Brain pericyte (primary cell): Measurements from ENCODE around the gene UST.

ENCODE experiments used
- DNase-seq: peaks from one replicate; pipeline ENCODE4 v3.0.0-alpha.2; 2012; ENCODE audit warnings: low read depth, low spot score

UST gene

GRCh38 chr6:148746363-148747144, at the start of gene UST:
TSS of gene UST (plus strand) at chr6:148747030. CDS start at chr6:148747431, 401 bp downstream.
- DNase-seq: peak; percentile 91

DNA sequence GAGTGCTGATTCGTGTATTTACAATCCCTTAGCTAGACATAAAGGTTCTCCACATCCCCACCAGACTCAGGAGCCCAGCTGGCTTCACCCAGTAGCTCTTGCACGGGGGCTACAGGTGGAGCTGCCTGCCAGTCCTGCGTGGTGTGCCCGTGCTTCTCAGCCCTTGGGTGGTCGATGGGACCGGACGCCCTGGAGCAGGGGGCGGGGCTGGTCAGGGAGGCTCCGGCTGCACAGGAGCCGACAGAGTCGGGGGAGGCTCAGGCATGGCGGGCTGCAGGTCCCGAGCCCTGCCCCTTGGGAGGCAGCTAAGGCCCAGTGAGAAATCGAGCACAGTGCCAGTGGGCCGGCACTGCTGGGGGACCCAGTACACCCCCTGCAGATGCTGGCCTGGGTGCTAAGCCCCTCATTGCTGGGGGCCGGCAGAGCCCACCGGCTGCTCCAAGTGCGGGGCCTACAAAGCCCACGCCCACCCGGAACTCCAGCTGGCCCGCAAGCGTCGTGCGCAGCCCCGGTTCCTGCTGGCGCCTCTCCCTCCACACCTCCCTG, 48.9 kb upstream of the UST start:
- DNase-seq: no peak

DNA sequence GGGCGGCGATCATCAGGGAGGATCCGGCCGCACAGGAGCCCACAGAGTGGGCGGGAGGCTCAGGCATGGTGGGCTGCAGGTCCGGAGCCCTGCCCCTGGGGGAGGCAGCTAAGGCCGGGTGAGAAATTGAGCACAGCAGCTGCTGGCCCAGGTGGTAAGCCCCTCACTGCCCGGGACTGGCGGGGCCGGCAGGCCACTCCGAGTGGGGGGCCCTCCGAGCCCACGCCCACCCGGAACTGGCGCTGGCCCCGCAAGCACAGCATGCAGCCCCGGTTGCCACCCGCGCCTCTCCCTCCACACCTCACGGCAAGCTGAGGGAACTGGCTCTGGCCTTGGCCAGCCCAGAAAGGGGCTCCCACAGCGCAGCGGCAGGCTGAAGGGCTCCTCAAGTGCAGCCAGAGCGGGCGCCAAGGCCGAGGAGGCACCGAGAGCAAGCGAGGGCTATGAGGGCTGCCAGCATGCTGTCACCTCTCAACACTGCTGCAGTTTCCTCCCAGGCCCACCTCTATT, 48.1 kb upstream of the UST start:
- DNase-seq: no peak

DNA sequence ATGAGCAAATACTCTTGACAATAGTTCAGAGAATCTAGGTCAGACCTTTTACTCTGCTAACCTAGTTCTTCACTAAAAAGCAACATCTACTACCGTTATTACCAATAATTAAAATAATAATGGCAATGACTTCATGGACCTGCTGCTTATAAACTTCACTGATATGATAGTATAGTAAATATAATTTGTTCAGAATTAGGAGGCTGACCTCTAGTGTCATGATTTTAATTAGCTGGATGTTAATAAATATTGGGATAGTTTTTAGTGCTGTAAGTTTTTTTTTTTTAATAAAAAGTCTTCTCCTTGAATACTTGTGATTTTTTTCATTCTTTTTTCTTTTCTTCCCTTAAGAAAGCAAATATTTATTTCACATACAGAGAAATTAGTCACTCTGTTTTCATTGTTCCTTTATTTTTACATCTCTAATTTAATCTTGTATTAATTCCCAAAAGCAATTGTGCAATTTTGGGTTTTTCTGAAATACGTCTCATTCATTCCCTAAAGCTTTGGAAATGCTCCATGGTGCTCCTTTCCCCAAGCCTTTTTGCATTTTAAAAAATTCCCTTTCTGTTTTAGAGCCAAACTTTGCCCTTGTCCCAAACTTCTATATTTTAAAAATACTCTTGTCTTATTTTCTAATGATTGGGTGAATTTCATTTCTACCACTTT, 46.6 kb upstream of the UST start:
- DNase-seq: no peak

DNA sequence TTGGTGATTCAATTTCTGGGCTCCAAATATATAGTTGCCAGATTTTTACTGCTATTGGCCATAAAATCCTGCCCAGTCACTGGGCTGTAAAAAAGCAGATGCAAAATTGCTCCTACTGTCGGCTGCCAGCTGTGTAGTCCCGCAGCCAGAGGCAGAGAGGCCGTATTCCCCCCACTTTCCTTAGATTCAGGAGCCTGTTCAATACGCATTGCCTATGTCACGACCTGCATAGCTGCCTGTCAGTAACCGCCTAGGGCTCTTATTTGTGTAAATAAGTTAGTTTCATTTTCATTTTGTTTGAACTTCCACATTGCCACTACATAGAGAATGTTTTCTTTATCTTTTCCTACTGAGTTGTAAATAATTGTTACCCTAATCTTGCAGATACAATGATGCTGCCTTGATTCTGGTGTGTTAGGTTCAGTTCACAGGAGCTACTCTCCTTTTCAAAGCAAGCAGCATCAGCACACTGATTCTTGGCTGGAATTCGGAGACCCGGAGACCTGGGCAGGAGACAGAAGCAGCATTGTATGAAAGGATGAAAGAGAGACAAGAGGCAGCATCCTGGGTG, 46.0 kb upstream of the UST start:
- DNase-seq: peak; percentile 15

GRCh38 chr6:148701375-148701774, 45.5 kb upstream of the UST start:
- DNase-seq: no peak

DNA sequence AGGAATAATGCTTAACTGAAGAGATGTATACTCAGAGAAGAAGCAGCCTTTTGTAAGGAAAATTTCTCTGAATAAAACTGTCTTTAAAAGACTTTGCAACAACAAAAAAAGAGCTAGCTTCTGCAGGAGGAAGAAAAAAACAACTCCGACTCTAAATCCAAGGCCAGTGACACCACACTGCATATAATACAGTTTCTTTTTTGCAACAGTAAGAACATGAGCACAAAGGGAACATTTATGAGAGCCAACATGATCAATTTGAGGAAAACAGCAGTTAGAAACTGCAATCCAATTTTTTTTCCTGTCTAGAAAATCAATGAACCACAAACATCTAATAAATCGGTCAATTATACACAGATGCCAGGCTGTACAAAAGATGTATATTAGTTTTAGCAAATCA, 42.9 kb upstream of the UST start:
- no peak for DNase-seq

- DNase-seq: no peak
Measured at GRCh38 chr6:148704400-148705246, 42.2 kb upstream of the UST start.

GRCh38 chr6:148708707-148709106, 38.1 kb upstream of the UST start:
- DNase-seq: no peak

DNA sequence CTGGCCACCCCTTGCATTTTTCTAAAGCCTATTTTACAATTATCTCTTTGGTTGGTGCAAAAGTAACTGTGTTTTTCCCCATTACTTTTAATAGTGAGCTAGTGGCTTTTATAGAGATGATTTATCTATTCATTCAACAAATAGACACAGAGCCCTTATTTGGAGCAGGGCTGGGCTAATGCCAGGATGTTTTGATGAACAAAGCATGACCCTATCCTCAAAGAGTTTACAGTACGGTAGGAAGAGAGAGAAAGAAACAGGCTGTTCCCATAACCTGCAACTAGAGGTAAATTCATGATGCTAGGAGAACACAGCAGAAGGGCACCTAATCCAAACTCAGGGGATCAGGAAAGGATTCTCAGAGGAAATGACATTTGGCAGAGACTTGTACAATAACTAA, 37.3 kb upstream of the UST start:
- DNase-seq: no peak

DNA sequence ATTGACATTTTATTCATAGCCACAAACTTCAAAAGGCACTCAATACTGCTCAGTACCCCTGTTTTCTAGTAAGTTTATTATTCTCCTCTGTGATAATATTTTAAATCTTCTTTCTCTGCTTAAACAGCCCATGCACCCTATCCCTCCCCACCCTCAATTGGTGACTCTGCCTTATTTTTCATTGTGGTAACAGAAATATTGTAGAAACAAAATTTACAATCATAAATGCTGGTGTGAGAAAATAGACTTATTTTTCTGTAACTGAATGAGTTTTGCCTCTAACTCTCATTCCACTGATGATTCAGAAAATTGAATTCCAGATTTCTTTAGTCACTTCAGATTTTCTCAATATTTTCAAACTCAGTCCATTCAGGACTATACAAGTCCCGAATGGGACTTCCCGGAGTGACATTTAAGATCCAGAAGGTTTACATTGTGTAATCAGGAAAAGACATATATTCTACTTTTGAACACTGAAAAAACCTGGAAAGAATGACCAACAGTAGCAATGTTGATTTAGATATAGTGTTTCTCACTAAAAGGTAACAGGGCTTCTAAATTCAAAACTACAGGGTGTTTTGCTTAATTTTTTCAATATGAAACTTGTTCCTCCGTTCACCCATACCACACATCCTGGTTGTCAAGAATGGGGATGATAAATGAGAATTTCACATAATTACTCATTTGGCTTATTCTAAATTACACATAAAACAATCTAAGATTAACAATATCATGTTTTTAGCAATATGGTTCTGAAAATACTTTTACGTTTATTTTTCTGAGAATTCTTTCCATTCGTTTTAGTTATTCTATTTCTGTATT, 34.8 kb upstream of the UST start:
- DNase-seq: no peak

DNA sequence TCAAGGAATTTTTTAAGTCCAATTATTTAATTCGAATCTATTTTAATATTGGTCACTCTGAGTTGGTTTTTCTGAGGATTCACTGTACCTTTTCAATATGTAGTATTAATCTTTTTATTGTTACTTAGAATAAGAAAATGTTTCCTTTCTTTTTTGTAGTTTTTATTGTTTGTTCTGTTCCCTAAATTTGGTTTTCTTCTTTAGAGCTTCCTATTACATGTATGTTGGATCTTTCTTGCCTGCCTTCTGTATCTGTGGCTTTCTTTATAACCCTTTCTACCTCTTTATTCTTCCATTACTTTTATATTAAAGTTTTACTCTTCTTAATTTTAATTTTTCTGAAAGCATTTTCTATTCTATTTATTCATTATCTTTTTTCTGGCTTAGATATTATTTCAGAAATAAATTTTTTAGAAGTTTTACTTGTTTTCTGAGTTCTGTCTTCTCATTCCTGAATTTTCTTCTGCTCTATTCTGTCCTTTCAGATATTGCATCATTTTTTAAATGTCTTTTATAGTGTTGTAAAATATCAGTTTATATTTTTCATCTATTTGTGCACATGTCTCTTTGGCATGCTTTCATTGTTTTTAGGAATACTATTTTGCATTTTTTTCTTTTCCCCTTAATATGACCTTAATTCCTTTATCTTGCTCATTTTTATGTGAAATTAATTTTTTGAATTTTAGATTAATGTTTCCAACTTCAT, 33.6 kb upstream of the UST start:
- no peak for DNase-seq

- DNase-seq: no peak
Measured at GRCh38 chr6:148713921-148714320, 32.9 kb upstream of the UST start.

DNA sequence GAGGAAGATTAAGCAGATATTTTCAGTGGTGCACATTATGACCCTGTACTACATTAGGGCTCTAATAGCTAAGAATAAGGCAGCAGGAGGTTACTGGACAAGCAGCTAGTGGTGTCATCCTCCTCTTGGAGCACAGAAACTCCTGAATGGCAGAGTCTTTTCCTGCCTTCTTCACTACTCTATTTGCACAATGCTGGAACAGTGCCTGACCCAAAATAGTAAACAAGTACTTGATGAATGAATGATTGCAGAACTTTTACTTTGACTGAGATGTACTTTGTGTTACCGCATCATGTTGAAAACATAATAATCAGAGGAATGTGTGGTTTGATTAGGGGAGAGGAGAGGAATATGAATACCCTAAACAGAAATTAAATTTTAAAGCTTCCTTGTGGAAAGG, 30.0 kb upstream of the UST start:
- DNase-seq: no peak

- no peak for DNase-seq
Measured at GRCh38 chr6:148720406-148720805, 26.4 kb upstream of the UST start.

GRCh38 chr6:148720897-148721296, 25.9 kb upstream of the UST start:
- DNase-seq: no peak

DNA sequence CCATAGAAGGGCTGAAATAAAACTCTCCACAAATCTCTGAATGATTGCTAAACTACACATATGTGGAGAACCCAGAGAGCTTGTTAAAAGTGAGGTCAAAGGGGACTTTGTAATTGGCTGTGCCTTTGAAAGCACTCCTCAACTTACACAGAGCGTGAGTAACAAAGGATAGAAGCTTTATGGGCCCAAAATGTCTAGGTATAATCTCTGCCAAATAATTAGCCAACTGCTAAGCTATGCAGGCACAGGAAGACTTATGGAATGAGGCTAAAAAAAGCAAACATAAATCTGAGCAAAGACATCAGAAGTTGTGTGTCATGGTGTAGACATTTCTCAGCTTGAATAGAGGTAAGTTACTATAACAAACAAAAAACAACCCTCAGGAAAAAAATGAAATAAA, 23.3 kb upstream of the UST start:
- DNase-seq: no peak

DNA sequence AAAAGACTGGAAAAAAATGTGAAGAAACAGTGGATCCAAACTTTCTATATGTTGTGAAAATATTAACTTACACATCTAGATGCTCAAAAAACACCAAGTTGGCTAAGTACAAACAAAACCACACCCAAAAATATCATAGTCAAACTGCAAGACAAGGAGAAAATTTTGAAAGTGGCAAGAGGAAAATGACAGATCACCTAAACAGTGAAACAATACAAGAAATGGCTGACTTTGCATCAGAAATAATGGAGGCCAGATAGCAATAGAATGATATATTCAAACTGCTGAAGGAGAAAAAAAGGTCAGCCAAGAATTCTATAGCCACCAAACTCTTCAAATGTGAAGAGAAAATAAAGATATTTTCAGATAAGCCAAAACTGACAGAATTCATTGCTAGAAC, 22.4 kb upstream of the UST start:
- DNase-seq: no peak

DNA sequence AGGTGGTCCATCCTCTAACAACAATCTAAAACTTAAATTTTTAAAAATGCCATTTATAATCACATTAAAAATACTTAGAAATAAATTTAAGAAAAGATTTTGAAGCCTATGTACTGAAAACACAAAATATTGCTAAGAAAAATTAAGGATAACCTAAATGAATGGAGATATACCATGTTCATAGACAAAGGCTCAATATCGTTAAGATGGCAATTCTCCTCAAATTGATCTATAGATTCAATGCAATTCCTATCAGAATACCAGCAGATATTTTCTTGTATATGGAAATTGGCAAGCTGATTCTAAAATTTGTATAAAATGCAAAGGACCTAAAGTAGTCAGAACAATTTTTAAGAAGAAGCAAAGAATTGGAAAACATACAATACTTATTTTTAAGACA, 19.7 kb upstream of the UST start:
- no peak for DNase-seq

- DNase-seq: no peak
Measured at GRCh38 chr6:148735989-148736388, 10.8 kb upstream of the UST start.
